HEK293T (cell line): ENCODE data around the gene ASTN2.

Experiments
- HDGF ChIP-seq: fragments of 450-650 bp; IDR thresholded peaks from 2 replicates; pipeline ENCODE4 v1.6.1; 2017; ENCODE audit warnings: antibody characterized with exemption, borderline replicate concordance
- SP1 ChIP-seq: fragments of 450-650 bp; IDR thresholded peaks from 2 replicates; pipeline ENCODE4 v1.6.1; 2017
- TF ChIP-seq, protein P1 (sequence below): fragments of 450-650 bp; IDR thresholded peaks from 2 replicates; pipeline ENCODE4 v1.6.1; 2016

DNA sequence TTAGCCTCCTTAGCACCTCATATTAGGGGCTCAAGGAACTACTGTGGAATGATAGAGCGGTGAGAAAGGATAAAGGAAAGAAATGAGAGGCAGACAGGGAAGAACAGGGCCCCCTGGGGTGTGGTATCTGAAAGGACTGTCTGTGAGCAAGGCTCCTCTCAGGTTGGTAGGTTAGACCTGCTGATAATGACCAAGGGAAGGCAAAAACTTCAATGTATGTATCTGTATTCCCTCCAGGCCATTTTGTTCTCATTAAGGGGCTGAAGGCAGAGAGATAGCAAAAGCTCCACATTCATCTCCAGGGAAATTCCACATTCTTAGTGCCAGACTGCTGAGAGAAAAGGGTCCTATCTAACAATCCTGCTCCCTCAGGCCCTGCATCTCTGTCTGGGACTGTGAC lies 699.1 kb downstream of the ASTN2 start:
- TF ChIP-seq HDGF (no peak), SP1 (no peak)
- TF ChIP-seq, protein P1, sequence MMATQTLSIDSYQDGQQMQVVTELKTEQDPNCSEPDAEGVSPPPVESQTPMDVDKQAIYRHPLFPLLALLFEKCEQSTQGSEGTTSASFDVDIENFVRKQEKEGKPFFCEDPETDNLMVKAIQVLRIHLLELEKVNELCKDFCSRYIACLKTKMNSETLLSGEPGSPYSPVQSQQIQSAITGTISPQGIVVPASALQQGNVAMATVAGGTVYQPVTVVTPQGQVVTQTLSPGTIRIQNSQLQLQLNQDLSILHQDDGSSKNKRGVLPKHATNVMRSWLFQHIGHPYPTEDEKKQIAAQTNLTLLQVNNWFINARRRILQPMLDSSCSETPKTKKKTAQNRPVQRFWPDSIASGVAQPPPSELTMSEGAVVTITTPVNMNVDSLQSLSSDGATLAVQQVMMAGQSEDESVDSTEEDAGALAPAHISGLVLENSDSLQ: no peak
